ENCODE data around the gene RAB38. TPM values are rescaled to one million over a fixed set of nuclear protein-coding genes. Genes with fewer than 3 reads are reported as not detected.

RAB38 gene
- 10 to 100 TPM; 19.5 to 27.1 (median 22.4) TPM for polyA plus RNA-seq (ENCODE audit: insufficient read length in 4 of 4)

DNA sequence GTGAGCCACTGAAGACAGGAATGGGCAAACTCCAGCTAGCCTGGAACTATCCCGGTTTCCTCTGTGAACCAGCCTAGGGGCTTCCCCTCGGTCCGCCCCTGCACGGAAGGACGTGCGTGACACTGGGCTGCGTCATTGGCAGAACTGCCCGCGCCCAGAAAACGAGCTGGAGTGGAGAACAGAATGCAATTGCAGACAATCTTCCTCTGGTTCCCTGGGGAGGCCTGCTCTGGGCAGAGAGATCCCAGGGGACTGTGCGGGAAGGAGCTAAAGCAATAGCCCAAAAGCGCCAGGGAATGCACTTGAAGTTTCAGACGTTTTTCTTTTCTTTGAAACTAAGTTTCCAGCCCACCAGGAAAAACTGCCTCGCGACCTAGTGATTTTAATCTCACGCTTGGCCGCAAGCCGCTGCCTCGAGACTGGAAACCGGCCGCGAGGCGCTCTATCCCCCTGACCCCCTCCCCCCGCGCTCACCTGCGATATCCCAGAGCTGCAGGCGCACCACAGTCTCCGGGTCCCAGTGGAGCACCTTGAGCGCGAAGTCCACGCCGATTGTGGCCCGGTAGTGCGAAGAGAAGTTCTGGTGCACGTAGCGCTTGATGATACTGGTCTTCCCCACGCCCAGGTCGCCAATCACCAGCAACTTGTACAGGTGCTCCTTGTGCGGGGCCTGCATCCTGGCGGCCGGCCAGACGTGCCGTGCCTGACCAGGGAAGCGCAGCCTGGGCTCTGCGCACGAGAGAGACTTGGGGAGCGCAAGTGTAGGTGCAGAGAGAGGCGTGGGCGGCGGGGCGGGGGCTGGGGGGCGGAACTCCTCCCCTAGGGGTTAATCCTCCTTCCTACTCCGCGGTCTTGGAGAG, at the start of gene RAB38:
Gene RAB38, minus strand, starts transcription at position 735 of the 860 bp plus-strand sequence. Its CDS starts 59 bp downstream, at position 676.
- DNase-seq (ENCODE audit: low read depth in 4 of 4, low spot score in 3 of 4): peak; percentile 42 to 53 (median 50)

DNA sequence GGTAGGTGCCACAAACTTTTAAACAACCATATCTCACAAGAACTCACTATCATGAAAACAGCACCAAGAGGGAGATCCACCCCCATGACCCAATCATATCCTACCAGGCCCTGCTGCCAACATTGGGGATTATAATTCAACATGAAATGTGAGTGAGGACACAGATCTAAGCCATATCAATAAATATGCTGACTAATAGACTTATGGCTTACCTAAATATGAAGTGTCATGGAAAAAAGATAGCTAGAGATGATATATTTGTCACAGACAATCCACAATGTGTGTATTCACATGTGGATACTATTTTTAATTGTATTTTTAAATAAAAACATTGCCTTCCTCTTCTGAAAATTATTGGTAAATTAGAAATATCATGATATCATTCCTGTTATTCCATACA, 38.2 kb upstream of the RAB38 start:
- no peak for DNase-seq (ENCODE audit: low read depth in 4 of 4, low spot score in 3 of 4)

DNA sequence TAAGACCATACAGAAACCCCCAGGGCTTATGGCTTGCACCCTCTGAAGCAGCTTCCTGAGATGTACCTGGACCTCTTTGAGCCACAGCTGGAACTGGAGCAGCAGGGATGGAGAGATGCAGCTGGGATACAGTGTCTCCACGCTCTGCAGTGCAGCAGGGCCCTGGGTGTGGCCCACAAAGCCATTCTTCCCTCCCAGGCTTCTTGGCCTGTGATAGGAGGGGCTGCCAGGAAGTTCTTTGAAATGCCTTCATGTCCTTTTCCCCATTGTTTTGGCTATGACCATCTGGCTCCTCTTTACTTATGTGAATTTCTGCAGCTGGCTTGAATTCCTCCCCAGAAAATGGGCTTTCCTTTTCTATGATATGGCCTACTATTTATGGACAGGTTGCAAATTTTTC, 37.1 kb upstream of the RAB38 start:
- DNase-seq (ENCODE audit: low read depth in 4 of 4, low spot score in 3 of 4): no peak

DNA sequence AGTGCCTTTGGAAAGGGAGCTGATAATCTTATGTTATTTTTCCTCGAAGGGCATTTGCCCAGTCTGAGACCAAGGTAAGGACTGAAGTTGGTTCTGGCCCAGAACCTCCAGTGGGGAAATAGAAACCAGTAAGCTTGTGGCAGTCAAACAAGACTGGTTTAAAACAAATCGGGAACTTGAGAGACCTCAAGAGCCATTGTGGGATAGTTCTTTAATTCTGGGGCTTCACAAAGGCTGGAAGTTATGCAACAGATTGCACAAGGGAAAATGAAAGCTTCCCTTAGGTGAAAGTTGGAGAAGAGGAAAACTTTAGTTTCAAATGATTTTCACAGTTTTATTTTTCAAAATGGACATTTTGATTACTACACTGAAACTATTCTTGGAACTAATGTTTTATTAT, 33.5 kb upstream of the RAB38 start:
- DNase-seq (ENCODE audit: low read depth in 4 of 4, low spot score in 3 of 4): no peak

- DNase-seq (ENCODE audit: low read depth in 4 of 4, low spot score in 3 of 4): no peak
Measured at GRCh38 chr11:88206751-88207150, 31.5 kb upstream of the RAB38 start.

- DNase-seq (ENCODE audit: low read depth in 4 of 4, low spot score in 3 of 4): no peak
Measured at GRCh38 chr11:88204353-88204752, 29.1 kb upstream of the RAB38 start.

DNA sequence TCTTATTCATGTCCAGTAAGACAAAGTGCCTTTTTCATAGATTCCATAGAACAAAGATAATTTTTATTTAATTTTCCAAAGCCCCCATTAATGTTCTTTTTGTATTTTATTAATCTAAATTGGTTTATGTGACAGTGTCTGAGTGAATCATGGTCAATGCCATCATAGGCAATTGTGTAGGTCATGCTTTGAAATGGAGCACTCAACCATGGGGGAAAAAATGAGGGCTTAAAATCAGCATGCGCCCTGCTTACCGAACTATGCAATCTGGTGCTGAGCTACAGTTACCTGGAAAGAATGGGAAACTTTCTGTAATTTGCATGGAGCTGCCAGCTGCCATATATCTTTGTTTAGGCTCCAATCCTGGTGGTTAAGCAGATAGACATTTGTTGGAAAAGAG, 28.4 kb upstream of the RAB38 start:
- no peak for DNase-seq (ENCODE audit: low read depth in 4 of 4, low spot score in 3 of 4)

GRCh38 chr11:88202498-88202897, 27.3 kb upstream of the RAB38 start:
- no peak for DNase-seq (ENCODE audit: low read depth in 4 of 4, low spot score in 3 of 4)

- DNase-seq (ENCODE audit: low read depth in 4 of 4, low spot score in 3 of 4): no peak
Measured at GRCh38 chr11:88196393-88196792, 21.1 kb upstream of the RAB38 start.

GRCh38 chr11:88195908-88196307, 20.7 kb upstream of the RAB38 start:
- DNase-seq (ENCODE audit: low read depth in 4 of 4, low spot score in 3 of 4): no peak

- DNase-seq (ENCODE audit: low read depth in 4 of 4, low spot score in 3 of 4): no peak
Measured at GRCh38 chr11:88194990-88195389, 19.7 kb upstream of the RAB38 start.

- DNase-seq (ENCODE audit: low read depth in 4 of 4, low spot score in 3 of 4): no peak
Measured at GRCh38 chr11:88193278-88193677, 18.0 kb upstream of the RAB38 start.

DNA sequence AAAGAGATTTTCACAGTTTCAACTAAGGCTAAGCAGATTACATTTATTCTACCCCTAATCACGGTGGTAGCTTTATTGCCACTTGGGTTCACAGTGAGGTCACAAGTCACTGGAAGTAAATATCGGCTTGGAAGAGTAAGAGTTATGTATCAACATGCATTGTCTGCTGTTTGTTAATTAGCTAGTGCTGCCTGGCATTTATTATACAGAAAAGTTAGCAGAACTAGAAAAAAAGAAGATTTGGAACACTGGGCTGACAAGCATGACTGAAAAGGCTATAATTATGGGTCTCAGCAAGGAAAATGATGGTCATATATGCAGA, 13.7 kb upstream of the RAB38 start:
- no peak for DNase-seq (ENCODE audit: low read depth in 4 of 4, low spot score in 3 of 4)

GRCh38 chr11:88188251-88188931, 13.1 kb upstream of the RAB38 start:
- DNase-seq (ENCODE audit: low read depth in 4 of 4, low spot score in 3 of 4): peak in 2 of 4 donors; percentile 33 to 36

GRCh38 chr11:88183233-88183632, 8.0 kb upstream of the RAB38 start:
- no peak for DNase-seq (ENCODE audit: low read depth in 4 of 4, low spot score in 3 of 4)

GRCh38 chr11:88181776-88182175, 6.5 kb upstream of the RAB38 start:
- DNase-seq (ENCODE audit: low read depth in 4 of 4, low spot score in 3 of 4): no peak

- no peak for DNase-seq (ENCODE audit: low read depth in 4 of 4, low spot score in 3 of 4)
Measured at GRCh38 chr11:88179971-88180629, 4.9 kb upstream of the RAB38 start.

GRCh38 chr11:88179141-88179540, 3.9 kb upstream of the RAB38 start:
- DNase-seq (ENCODE audit: low read depth in 4 of 4, low spot score in 3 of 4): no peak

GRCh38 chr11:88178191-88178590, 2.9 kb upstream of the RAB38 start:
- no peak for DNase-seq (ENCODE audit: low read depth in 4 of 4, low spot score in 3 of 4)

- no peak for DNase-seq (ENCODE audit: low read depth in 4 of 4, low spot score in 3 of 4)
Measured at GRCh38 chr11:88175569-88176075, 379 bp upstream of the RAB38 start.

DNA sequence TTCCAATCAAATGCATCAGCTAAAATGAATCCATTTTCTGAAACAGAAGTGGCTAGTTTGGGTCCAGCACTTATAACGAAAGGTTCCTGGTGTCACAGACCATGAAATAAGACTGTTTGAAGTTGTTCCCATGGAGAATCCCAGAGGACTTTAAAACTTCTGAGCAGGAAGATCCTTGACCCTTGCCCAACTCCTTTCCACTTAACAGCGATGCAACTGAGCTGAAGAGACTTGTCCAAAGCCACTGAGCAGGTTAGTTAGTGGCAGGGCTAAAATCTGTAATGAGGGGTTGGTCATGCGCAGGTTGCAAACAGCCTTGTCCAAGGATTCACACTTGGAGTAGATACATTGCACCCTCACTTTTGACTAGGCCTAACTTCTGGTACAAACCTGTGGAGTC, 1.3 kb downstream of the RAB38 start:
- DNase-seq (ENCODE audit: low read depth in 4 of 4, low spot score in 3 of 4): no peak
